Glutamatergic neuron (in vitro differentiated cells): ENCODE data around the gene LRRC58. TPM values are rescaled to one million over a fixed set of nuclear protein-coding genes. Genes with fewer than 3 reads are reported as not detected.
A peak's percentile ranks its signal among the peaks of the same experiment; 100 is the strongest.

Experiments used
- DNase-seq: peaks from one replicate; pipeline ENCODE4 v3.0.0; 2022
- H3K27ac Mint-ChIP-seq: one replicate; pipeline ENCODE4 v1.8.0; 2020; ENCODE audit warnings: mild to moderate bottlenecking, mixed read lengths, inconsistent platforms; ENCODE audit not compliant: unreplicated experiment
- H3K27me3 Mint-ChIP-seq: one replicate; pipeline ENCODE4 v1.8.0; 2020; ENCODE audit warnings: mild to moderate bottlenecking, moderate library complexity, mixed read lengths, inconsistent platforms; ENCODE audit not compliant: unreplicated experiment
- H3K36me3 Mint-ChIP-seq: one replicate; pipeline ENCODE4 v1.8.0; 2020; ENCODE audit warnings: mild to moderate bottlenecking, mixed read lengths, inconsistent platforms; ENCODE audit not compliant: unreplicated experiment
- H3K4me1 Mint-ChIP-seq: one replicate; pipeline ENCODE4 v1.8.0; 2020; ENCODE audit warnings: mild to moderate bottlenecking, low read depth, mixed read lengths, inconsistent platforms; ENCODE audit not compliant: unreplicated experiment
- H3K4me3 Mint-ChIP-seq: one replicate; pipeline ENCODE4 v1.8.0; 2020; ENCODE audit warnings: mild to moderate bottlenecking, mixed read lengths, inconsistent platforms; ENCODE audit not compliant: unreplicated experiment
- H3K9me3 Mint-ChIP-seq: one replicate; pipeline ENCODE4 v1.8.0; 2020; ENCODE audit warnings: mild to moderate bottlenecking, moderate library complexity, mixed read lengths, inconsistent platforms; ENCODE audit not compliant: unreplicated experiment
- CTCF ChIP-seq: fragments of 200-600 bp; sonication (generic); IDR thresholded peaks from one replicate; pipeline ENCODE4 v1.5.0; 2021; ENCODE audit not compliant: partially characterized antibody, unreplicated experiment
- total RNA-seq: library from RNA; stranded (reverse); fragmentation: NEBNext Ultra II Directional; extraction: Animal tissue kit (Norgen Biotek cat#: 25700); gene quantifications from one replicate; pipeline ENCODE4 v1.2.1, GENCODE V29; 2021; ENCODE audit not compliant: unreplicated experiment

Gene LRRC58
- total RNA-seq, 1 donor from 2014 or later = 5.8 TPM

- H3K9me3 Mint-ChIP-seq = peaks cover 10% of the 10 kb centered on the region
- no peaks in the 10 kb centered on the region for H3K36me3 Mint-ChIP-seq
- no peak for TF ChIP-seq CTCF
- no peaks in the 10 kb centered on the region for H3K27me3 Mint-ChIP-seq
- DNase-seq = no peak
- H3K27ac Mint-ChIP-seq = peak overlapping the region; percentile 83
- H3K4me3 Mint-ChIP-seq = peak overlapping the region; percentile 78
- peaks cover 14% of the 10 kb centered on the region for H3K4me1 Mint-ChIP-seq
These were observed 73.5 kb downstream of the LRRC58 start for GRCh38 chr3:120275618-120276017.

GRCh38 chr3:120274739-120275167, 74.4 kb downstream of the LRRC58 start:
- Mint-ChIP-seq H3K36me3 (no peaks in the 10 kb centered on the region), H3K4me3 (no peak overlapping the region), H3K9me3 (peaks cover 8% of the 10 kb centered on the region), H3K4me1 (peaks cover 14% of the 10 kb centered on the region), H3K27me3 (no peaks in the 10 kb centered on the region), H3K27ac (no peak overlapping the region)
- no peak for DNase-seq
- no peak for TF ChIP-seq CTCF

Other genes with a start within 250 kb of the LRRC58 start
- gene GPR156, start 64.1 kb downstream of the LRRC58 start, total RNA-seq = 0.83 TPM
- 206 TPM for gene FSTL1, start 101.6 kb upstream of the LRRC58 start, total RNA-seq
- 119 TPM for gene NDUFB4, start 247.0 kb upstream of the LRRC58 start, total RNA-seq